Adrenal gland (tissue), 12 donors: ENCODE data around the gene PTGER4. TPM values are rescaled to one million over a fixed set of nuclear protein-coding genes. Genes with fewer than 3 reads are reported as not detected.
"Not testable (repeated sequence)": the region's sequence is repeated elsewhere in the genome, so short reads cannot be mapped to it uniquely, and the experiment has no call there.

Source experiments
- DNase-seq, 7 donors: peaks; one replicate each; pipeline ENCODE4 v3.0.0-alpha.2; 2019 to 2020
- H3K27ac ChIP-seq, 5 donors: fragments of 200-600 bp; sonication (generic) in 4 of 5; 1 replicate in 3 of 5; 2 replicates in 2 of 5; pipeline versions ENCODE4 v1.5.1 to v1.8.0; 2016 to 2020; ENCODE audit warnings: mild to moderate bottlenecking in 1 of 5
- H3K27me3 ChIP-seq: fragments of 200-600 bp; 2 replicates; pipeline ENCODE4 v1.8.0; 2021
- H3K36me3 ChIP-seq, 2 donors: fragments of 200-600 bp; replicated peaks in 1 of 2; 1 replicate in 1 of 2; 2 replicates in 1 of 2; pipeline versions ENCODE4 v1.5.1 to v1.8.0; 2018 to 2022
- H3K4me1 ChIP-seq, 2 donors: fragments of 200-600 bp; replicated peaks in 1 of 2; 1 replicate in 1 of 2; 2 replicates in 1 of 2; pipeline versions ENCODE4 v1.5.1 to v1.8.0; 2018 to 2021
- H3K4me3 ChIP-seq, 4 donors: fragments of 200-600 bp; sonication (generic) in 3 of 4; one replicate each; pipeline ENCODE4 v1.5.1; 2016 to 2018
- H3K9me3 ChIP-seq, 3 donors: fragments of 200-600 bp; sonication (generic) in 1 of 3; replicated peaks in 1 of 3; 1 replicate in 2 of 3; 2 replicates in 1 of 3; pipeline versions ENCODE4 v1.5.1 to v1.8.0; 2016 to 2021
- POLR2A ChIP-seq, 2 donors: fragments of 450-650 bp; IDR thresholded peaks; one replicate each; pipeline ENCODE4 v1.6.1; 2017; ENCODE audit warnings: antibody characterized with exemption in 2 of 2, mild to moderate bottlenecking in 2 of 2, moderate library complexity in 1 of 2
- WGBS, 4 donors: extraction: QIAGEN DNeasy Blood & Tissue Kit in 2 of 4; methylation state at CpG; one replicate each; pipeline versions ENCODE4 v1.1.5 to v1.1.7; 2013 to 2017; 5-methylcytosine and 5-hydroxymethylcytosine counted together
- intact Hi-C, 2 donors: fragments of 100-400 bp; cut with DNase I; formaldehyde crosslinking; loops; one replicate each; pipeline versions ENCODE4 v1.14.1 to v1.15.0; 2022 to 2023
- polyA plus RNA-seq, 3 donors: library from polyadenylated mRNA; stranded (reverse); fragments of 200-250 nt in 2 of 3; fragments of 350-450 nt in 1 of 3; fragmentation: Illumina TruSeq in 1 of 3; extraction: RNeasy Lipid Tissue Mini Kit (QIAGEN cat#74804) in 1 of 3; gene quantifications; one replicate each; pipeline ENCODE4 v1.2.3, GENCODE V29; 2013 to 2014
- total RNA-seq, 9 donors: library from RNA; depleted of rRNA in 4 of 9; stranded (reverse); fragments of >200 nt in 4 of 9; fragments of 120-200 nt in 1 of 9; fragmentation: NEBNext Ultra II Directional in 1 of 9; extraction: Animal tissue kit (Norgen Biotek cat#: 25700) in 1 of 9; gene quantifications; one replicate each; pipeline versions ENCODE4 v1.1.0 to v1.2.4, GENCODE V29; 2013 to 2023
- TF ChIP-seq, protein P1 (sequence below), 6 experiments: fragments of 450-650 bp in 4 of 6; fragments of 200-600 bp in 2 of 6; sonication (generic) in 1 of 6; IDR thresholded peaks; 1 replicate in 5 of 6; 2 replicates in 1 of 6; pipeline versions ENCODE4 v1.5.1 to v1.8.0; 2016 to 2021; ENCODE audit warnings: antibody characterized with exemption in 6 of 6, mild to moderate bottlenecking in 2 of 6, moderate library complexity in 1 of 6
- donor health status: healthy with polysubstance abuse.
- donor health status: Bipolar disorder and iron deficiency.
- donor health status: DM: yes; HTN: yes; CAD: no.
- donor health status: DM: no; HTN: no; CAD: no.
- donor health status: DM: no; HTN: no; CAD: no.
- donor health status: DM: yes; HTN: yes; CAD: no.

Gene PTGER4
- total and polyA plus RNA-seq, 12 donors, result 1.3 to 89.6 (median 17.9) TPM

DNA sequence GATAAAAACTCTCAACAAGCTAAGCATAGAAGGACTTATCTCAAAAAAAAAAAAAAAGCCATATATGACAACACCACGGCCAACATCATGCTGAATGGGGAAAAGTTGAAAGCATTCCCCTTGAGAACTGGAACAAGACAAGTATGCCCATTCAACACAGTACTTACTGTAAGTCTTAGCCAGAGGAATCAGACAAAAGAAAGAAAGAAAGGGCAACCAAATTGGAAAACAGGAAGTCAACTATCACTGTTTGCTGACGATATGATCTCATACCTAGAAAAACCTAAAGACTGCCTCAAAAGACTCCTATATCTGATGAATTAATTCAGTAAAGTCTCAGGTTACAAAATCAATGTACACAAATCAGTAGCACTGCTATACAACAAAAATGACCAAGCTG, 24.6 kb upstream of the PTGER4 start:
- intact Hi-C loops, result no loop called here
- TF ChIP-seq POLR2A (IDR thresholded peaks at IDR 0.05), result no peak
- TF ChIP-seq, protein P1, sequence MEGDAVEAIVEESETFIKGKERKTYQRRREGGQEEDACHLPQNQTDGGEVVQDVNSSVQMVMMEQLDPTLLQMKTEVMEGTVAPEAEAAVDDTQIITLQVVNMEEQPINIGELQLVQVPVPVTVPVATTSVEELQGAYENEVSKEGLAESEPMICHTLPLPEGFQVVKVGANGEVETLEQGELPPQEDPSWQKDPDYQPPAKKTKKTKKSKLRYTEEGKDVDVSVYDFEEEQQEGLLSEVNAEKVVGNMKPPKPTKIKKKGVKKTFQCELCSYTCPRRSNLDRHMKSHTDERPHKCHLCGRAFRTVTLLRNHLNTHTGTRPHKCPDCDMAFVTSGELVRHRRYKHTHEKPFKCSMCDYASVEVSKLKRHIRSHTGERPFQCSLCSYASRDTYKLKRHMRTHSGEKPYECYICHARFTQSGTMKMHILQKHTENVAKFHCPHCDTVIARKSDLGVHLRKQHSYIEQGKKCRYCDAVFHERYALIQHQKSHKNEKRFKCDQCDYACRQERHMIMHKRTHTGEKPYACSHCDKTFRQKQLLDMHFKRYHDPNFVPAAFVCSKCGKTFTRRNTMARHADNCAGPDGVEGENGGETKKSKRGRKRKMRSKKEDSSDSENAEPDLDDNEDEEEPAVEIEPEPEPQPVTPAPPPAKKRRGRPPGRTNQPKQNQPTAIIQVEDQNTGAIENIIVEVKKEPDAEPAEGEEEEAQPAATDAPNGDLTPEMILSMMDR (IDR thresholded peaks at IDR 0.05), result no peak
- WGBS, 4 donors, result 44 to 70% (median 60%) methylated on average over 2 of the region's 2 CpGs

DNA sequence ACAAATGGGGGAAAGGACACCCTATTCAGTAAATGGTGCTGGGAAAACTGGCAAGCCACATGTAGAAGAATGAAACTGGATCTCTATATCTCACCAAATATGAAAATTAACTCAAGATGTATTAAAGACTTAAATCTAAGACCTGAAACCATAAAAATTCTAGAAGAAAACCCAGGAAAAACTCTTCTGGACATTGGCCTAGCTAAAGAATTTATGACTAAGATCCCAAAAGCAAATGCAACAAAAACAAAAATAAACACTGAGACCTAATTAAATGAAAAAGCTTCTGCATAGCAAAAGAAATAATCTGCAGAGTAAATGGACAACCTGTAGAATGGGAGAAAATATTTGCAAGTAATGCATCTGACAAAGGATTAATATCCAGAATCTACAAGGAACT, 23.6 kb upstream of the PTGER4 start:
- DNase-seq, H3K27me3 ChIP-seq, H3K36me3 ChIP-seq, H3K4me3 ChIP-seq, H3K9me3 ChIP-seq, H3K4me1 ChIP-seq, H3K27ac ChIP-seq, intact Hi-C loops: not testable (repeated sequence)

More for the DNA sequence above, 24.6 kb upstream of the PTGER4 start:
- H3K4me3 ChIP-seq, result no peak overlapping the region
- no peaks in the 10 kb centered on the region for H3K9me3 ChIP-seq
- H3K4me1 ChIP-seq, result no peaks in the 10 kb centered on the region
- H3K27ac ChIP-seq, result no peak overlapping the region
- no peak for DNase-seq
- no peaks in the 10 kb centered on the region for H3K27me3 ChIP-seq
- H3K36me3 ChIP-seq, result no peaks in the 10 kb centered on the region

DNA sequence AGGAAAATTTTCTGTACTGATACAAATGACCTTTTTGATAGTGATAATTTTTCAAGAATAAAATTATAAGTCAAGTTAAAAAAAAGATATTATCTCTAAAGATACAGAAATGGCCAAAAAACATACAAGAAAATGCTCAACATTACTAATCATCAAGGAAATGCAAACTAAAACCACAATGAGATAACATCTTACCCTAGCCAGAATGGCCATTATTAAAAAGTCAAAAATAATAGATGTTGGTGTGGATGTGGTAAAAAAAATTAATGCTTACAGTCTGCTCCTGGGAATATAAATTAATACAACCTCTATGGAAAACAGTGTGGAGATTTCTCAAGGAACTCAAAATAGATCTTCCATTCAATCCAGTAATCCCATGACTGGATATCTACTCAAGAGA, 22.9 kb upstream of the PTGER4 start:
- Histone ChIP-seq H3K4me3 (no peak overlapping the region), H3K27me3 (no peaks in the 10 kb centered on the region), H3K27ac (no peak overlapping the region), H3K9me3 (no peaks in the 10 kb centered on the region), H3K4me1 (no peaks in the 10 kb centered on the region), H3K36me3 (no peaks in the 10 kb centered on the region)
- TF ChIP-seq, protein P1 (IDR thresholded peaks at IDR 0.05), result no peak
- no peak for TF ChIP-seq POLR2A (IDR thresholded peaks at IDR 0.05)
- intact Hi-C loops, result no loop called here
- DNase-seq, result no peak

DNA sequence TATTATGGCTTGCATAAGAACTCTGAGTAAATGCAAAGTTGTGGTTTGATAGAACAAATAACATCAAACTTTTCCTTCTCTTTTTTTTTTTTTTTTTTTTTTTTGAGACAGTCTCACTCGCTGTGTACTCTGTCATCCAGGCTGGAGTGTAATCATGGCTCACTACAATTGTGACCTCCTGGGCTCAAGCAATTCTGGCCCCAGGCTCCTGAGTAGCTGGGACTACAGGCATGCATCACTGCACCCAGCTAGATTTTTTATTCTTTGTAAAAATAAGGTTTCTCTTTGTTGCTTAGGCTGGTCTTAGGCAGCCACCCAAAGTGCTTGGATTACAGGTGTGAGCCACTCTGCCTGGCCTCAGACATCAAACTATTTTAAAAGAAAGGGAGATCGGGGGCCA, 19.0 kb upstream of the PTGER4 start:
- no peaks in the 10 kb centered on the region for H3K9me3 ChIP-seq
- no peaks in the 10 kb centered on the region for H3K36me3 ChIP-seq
- TF ChIP-seq, protein P1 (IDR thresholded peaks at IDR 0.05), result no peak
- TF ChIP-seq POLR2A (IDR thresholded peaks at IDR 0.05), result no peak
- H3K27me3 ChIP-seq, result no peaks in the 10 kb centered on the region
- H3K4me3 ChIP-seq, result no peak overlapping the region
- no peaks in the 10 kb centered on the region for H3K4me1 ChIP-seq
- no peak for DNase-seq
- intact Hi-C loops, result no loop called here
- 59 to 84% (median 74%) methylated on average over 2 of the region's 2 CpGs for WGBS, 4 donors
- H3K27ac ChIP-seq, result no peak overlapping the region

DNA sequence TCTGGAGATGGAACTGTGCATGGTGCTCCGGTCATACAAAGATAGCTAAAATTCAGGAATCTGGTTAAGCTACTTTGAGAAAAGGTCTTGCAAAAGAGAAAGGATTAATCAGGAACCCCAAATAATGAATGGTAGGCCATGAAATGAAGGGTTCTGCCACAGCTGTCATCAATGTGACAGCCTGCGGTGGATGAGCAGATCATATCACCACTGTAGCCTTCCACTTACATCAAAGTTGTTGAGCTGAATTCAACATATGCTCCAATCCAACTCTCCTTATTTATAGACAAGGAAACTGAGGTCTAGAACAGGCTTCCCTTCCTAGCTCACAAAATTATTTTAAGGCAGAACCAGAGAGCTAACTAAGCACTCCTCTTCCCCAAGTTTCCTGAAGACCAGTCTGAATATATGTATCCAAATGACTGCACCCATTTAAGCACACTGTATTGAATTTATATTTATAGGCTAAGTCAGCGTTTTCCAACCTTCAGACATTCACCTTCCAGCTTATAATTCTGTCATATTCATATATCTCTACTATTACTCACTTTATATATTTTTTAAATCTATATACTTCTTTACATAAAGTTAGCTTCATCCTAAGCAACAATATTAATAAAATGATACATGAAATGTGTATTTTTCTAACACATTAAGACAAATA, 13.9 kb upstream of the PTGER4 start:
- intact Hi-C loops, result no loop called here

More for the DNA sequence above, 13.9 kb upstream of the PTGER4 start:
- no peak overlapping the region for H3K27ac ChIP-seq
- H3K27me3 ChIP-seq, result no peaks in the 10 kb centered on the region
- TF ChIP-seq, protein P1 (IDR thresholded peaks at IDR 0.05), result no peak
- no peak for TF ChIP-seq POLR2A (IDR thresholded peaks at IDR 0.05)
- H3K4me3 ChIP-seq, result no peak overlapping the region
- no peak for DNase-seq
- H3K36me3 ChIP-seq, result no peaks in the 10 kb centered on the region
- H3K9me3 ChIP-seq, result no peaks in the 10 kb centered on the region
- 56 to 87% (median 74%) methylated on average over 3 of the region's 3 CpGs for WGBS, 4 donors
- H3K4me1 ChIP-seq, result peaks cover 0 to 4% of the 10 kb centered on the region in 2 donors
